Endothelial cell of umbilical vein (primary cell): Measurements from ENCODE around the gene PKDCC. TPM values are rescaled to one million over a fixed set of nuclear protein-coding genes. Genes with fewer than 3 reads are reported as not detected.

Source experiments
- BruUV-seq: library from RNA; stranded (reverse); fragments of 400-500 nt; replicated peaks from 2 replicates; lab custom pipeline; 2021; lab: Mats Ljungman, UMichigan
- CTCF ChIA-PET: fragments of 300-600, 350-600 bp; sonication (Branson Sonifier 250); formaldehyde crosslinking; loops from one replicate; lab custom pipeline; 2021; ENCODE audit warnings: antibody characterized with exemption, inconsistent platforms; lab: Charles Lee
- POLR2A ChIA-PET: fragments of 300-600, 350-600 bp; sonication (Branson Sonifier 250); formaldehyde crosslinking; loops from one replicate; lab custom pipeline; 2021; ENCODE audit warnings: antibody characterized with exemption, inconsistent platforms; lab: Charles Lee
- DNase-seq: peaks from one replicate; pipeline ENCODE4 v3.0.0-alpha.2; 2011; ENCODE audit warnings: low read depth, low spot score
- FAIRE-seq: peaks from 2 replicates; lab custom pipeline; 2011; peaks lifted over from hg19 to GRCh38; lab: Jason Lieb, UNC
- H2AFZ ChIP-seq: 2 replicates; pipeline ENCODE4 v1.6.0; 2012; ENCODE audit warnings: low read depth, low read length, control low read depth, inconsistent platforms
- H3K27ac ChIP-seq: 2 replicates; pipeline ENCODE4 v1.5.1; 2011; ENCODE audit warnings: low read depth, mild to moderate bottlenecking, control low read depth, low read length, moderate library complexity; ENCODE audit not compliant: insufficient read depth
- H3K27me3 ChIP-seq, 2 experiments: 2 replicates each; pipeline versions ENCODE4 v1.6.0 to v1.6.1; 2011; ENCODE audit warnings: low read length in 2 of 2, mixed read lengths in 1 of 2; ENCODE audit not compliant: control insufficient read depth in 2 of 2, insufficient read depth in 2 of 2
- H3K36me3 ChIP-seq, 2 experiments: 2 replicates in 1 of 2; 3 replicates in 1 of 2; pipeline ENCODE4 v1.5.1; 2011; ENCODE audit warnings: low read length in 2 of 2, mild to moderate bottlenecking in 1 of 2, moderate library complexity in 1 of 2; ENCODE audit not compliant: control insufficient read depth in 2 of 2, insufficient read depth in 2 of 2; ENCODE audit errors: extremely low read depth in 1 of 2
- H3K4me1 ChIP-seq: 3 replicates; pipeline ENCODE4 v1.5.1; 2011; ENCODE audit warnings: mild to moderate bottlenecking, low read length; ENCODE audit not compliant: control insufficient read depth, insufficient read depth; ENCODE audit errors: extremely low read depth
- H3K4me2 ChIP-seq: 2 replicates; pipeline ENCODE4 v1.6.1; 2011; ENCODE audit warnings: low read length, control low read depth, mixed read lengths; ENCODE audit not compliant: insufficient read depth
- H3K4me3 ChIP-seq, 3 experiments: fragments of 200-600 bp in 1 of 3; sonication (generic), shearing (Covaris generic) in 1 of 3; replicated peaks in 1 of 3; 2 replicates each; pipeline ENCODE4 v1.5.1; 2011 to 2016; ENCODE audit warnings: control low read depth in 3 of 3, low read length in 3 of 3, mild to moderate bottlenecking in 2 of 3, inconsistent platforms in 1 of 3, low read depth in 1 of 3, moderate library complexity in 1 of 3; ENCODE audit not compliant: insufficient read depth in 1 of 3
- H3K79me2 ChIP-seq: 2 replicates; pipeline ENCODE4 v1.6.0; 2012; ENCODE audit warnings: low read length, inconsistent platforms; ENCODE audit not compliant: control insufficient read depth, insufficient read depth
- H3K9ac ChIP-seq: replicated peaks from 2 replicates; pipeline ENCODE3; 2011; ENCODE audit warnings: low read length, control low read depth; ENCODE audit not compliant: insufficient read depth; ENCODE audit errors: extremely low read depth
- H3K9me1 ChIP-seq: replicated peaks from 3 replicates; pipeline ENCODE4 v1.6.0; 2011; ENCODE audit warnings: mild to moderate bottlenecking, low read length; ENCODE audit not compliant: control insufficient read depth, insufficient read depth; ENCODE audit errors: extremely low read depth
- H3K9me3 ChIP-seq: replicated peaks from 2 replicates; pipeline ENCODE4 v1.5.1; 2012; ENCODE audit warnings: low read length, inconsistent platforms; ENCODE audit not compliant: control insufficient read depth, insufficient read depth
- H4K20me1 ChIP-seq: replicated peaks from 2 replicates; pipeline ENCODE3; 2011; ENCODE audit warnings: mild to moderate bottlenecking, low read length; ENCODE audit not compliant: control insufficient read depth, insufficient read depth; ENCODE audit errors: extremely low read depth
- EZH2 ChIP-seq: IDR thresholded peaks from 2 replicates; pipeline ENCODE4 v1.6.1; 2012; ENCODE audit warnings: borderline replicate concordance, low read depth, mild to moderate bottlenecking, moderate library complexity, low read length, inconsistent platforms; ENCODE audit not compliant: severe bottlenecking
- FOS ChIP-seq: IDR thresholded peaks from 2 replicates; pipeline ENCODE4 v1.6.1; 2011; ENCODE audit warnings: mild to moderate bottlenecking, low read length, moderate library complexity, borderline replicate concordance; ENCODE audit not compliant: insufficient read depth
- GATA2 ChIP-seq: IDR thresholded peaks from 2 replicates; pipeline ENCODE4 v1.7.0; 2011; ENCODE audit warnings: low read depth, mild to moderate bottlenecking, moderate library complexity, mixed read lengths, low read length; ENCODE audit not compliant: insufficient read length, insufficient read depth
- JUN ChIP-seq: IDR thresholded peaks from 2 replicates; pipeline ENCODE4 v1.6.1; 2011; ENCODE audit warnings: borderline replicate concordance, low read depth; ENCODE audit not compliant: insufficient read length, insufficient read depth
- dilution Hi-C: fragments of 300-500 bp; cut with MboI; formaldehyde crosslinking; loops from one replicate; pipeline ENCODE4 v1.15.0; 2019; ENCODE audit warnings: low sequenced_read_pairs; ENCODE audit not compliant: extremely low pct_ligation_motif_present
- intact Hi-C: fragments of 100-400 bp; cut with micrococcal nuclease; formaldehyde crosslinking; loops from one replicate; pipeline ENCODE4 v1.10.0; 2022
- polyA plus RNA-seq, 4 experiments: library from polyadenylated mRNA; depleted of rRNA in 3 of 4; stranded (reverse) in 3 of 4; unstranded in 1 of 4; fragments of >200 nt; gene quantifications; 2 replicates each; pipeline versions ENCODE4 v1.2.1 to v1.2.3, GENCODE V29; 2011 to 2012; ENCODE audit warnings: missing spikeins in 1 of 4
- total RNA-seq: library from RNA; stranded (reverse); gene quantifications from 2 replicates; pipeline ENCODE4 v1.2.3, GENCODE V29; 2021
- TF ChIP-seq, protein P1 (sequence below): IDR thresholded peaks from 2 replicates; pipeline ENCODE4 v1.6.1; 2011; ENCODE audit not compliant: insufficient read depth, insufficient read length

The PKDCC gene
- total and polyA plus RNA-seq, 2 donors (not counting 3 experiments of a cell fraction or from before 2014, with no cell fraction given) = 3.0 to 5.9 TPM

- H3K4me2 ChIP-seq = no peak overlapping the region
- peaks cover 13 to 16% of the 10 kb centered on the region in 2 experiments for H3K27me3 ChIP-seq
- H3K36me3 ChIP-seq = no peaks in the 10 kb centered on the region
- no peak overlapping the region for H3K4me3 ChIP-seq
- no peak overlapping the region for H2AFZ ChIP-seq
- H3K4me1 ChIP-seq = no peaks in the 10 kb centered on the region
- POLR2A ChIA-PET = no interaction called here
- no TSS peak for BruUV-seq
- H3K9me1 ChIP-seq = no peaks in the 10 kb centered on the region
- no peak overlapping the region for H3K27ac ChIP-seq
- TF ChIP-seq EZH2 (no peak), JUN (no peak), GATA2 (no peak), FOS (no peak)
- DNase-seq (no peak), FAIRE-seq (no peak)
- no peak overlapping the region for H3K9ac ChIP-seq
- H3K79me2 ChIP-seq = no peaks in the 10 kb centered on the region
- H3K9me3 ChIP-seq = no peaks in the 10 kb centered on the region
- intact Hi-C loops = no loop called here
- CTCF ChIA-PET = interaction anchor here (2.3 kb wide), 1 partner anchor 171 kb away, joined by 17 read pairs; no protein-coding TSS in a partner anchor
- dilution Hi-C loops = no loop called here
- H4K20me1 ChIP-seq = no peaks in the 10 kb centered on the region
Measured at GRCh38 chr2:42041377-42042127, 6.3 kb upstream of the PKDCC start.

DNA sequence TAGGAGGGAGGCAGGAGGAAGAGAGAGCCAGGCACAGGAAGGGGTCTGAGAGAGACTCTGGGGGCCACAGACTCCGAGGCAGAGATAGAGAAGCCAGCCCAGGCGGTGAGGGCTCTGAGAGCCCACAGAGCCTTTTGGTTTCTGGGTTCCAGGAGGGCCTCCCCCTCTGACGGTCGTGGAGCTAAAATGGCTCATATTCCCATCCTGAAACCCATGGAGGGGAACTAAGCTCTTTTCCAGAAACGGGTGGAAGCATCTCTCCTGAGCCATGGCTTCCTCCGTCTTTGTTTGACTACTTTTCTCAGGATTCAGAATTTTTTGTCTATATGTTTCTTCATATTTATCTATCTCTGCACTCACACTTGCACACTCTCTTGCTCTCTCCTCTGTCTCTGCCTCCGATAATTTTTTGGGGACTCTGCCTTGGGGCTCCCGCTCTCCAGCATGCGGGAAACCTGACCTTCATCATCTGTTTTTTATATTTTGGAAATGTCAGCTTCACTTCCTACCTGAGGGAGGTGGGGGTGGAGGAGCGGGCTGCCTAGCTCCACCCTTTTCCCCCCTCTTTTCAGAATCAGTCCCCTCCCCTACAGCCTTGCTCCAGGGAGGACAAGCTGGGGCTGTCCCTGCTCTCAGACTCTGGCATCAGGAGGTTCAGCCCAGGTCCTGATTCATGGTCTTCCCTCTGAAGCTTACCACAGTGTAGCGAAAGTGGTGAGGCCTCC lies 5.0 kb upstream of the PKDCC start:
- POLR2A ChIA-PET = no interaction called here
- Histone ChIP-seq H3K9me1 (no peaks in the 10 kb centered on the region), H3K4me3 (no peak overlapping the region), H4K20me1 (no peaks in the 10 kb centered on the region), H3K9ac (no peak overlapping the region), H3K79me2 (no peaks in the 10 kb centered on the region), H2AFZ (no peak overlapping the region), H3K27ac (no peak overlapping the region), H3K36me3 (no peaks in the 10 kb centered on the region), H3K4me1 (peaks cover 4% of the 10 kb centered on the region), H3K9me3 (no peaks in the 10 kb centered on the region), H3K4me2 (no peak overlapping the region), H3K27me3 (peaks cover 17 to 19% of the 10 kb centered on the region in 2 experiments)
- no TSS peak for BruUV-seq
- dilution Hi-C loops (no loop called here), intact Hi-C loops (no loop called here)
- CTCF ChIA-PET = interaction anchor here (2.3 kb wide), 1 partner anchor 172 kb away, joined by 17 read pairs; no protein-coding TSS in a partner anchor
- DNase-seq = no peak
- TF ChIP-seq, protein P1, sequence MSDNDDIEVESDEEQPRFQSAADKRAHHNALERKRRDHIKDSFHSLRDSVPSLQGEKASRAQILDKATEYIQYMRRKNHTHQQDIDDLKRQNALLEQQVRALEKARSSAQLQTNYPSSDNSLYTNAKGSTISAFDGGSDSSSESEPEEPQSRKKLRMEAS = no peak
- no peak for FAIRE-seq
